IMR-90 (cell line): ENCODE measurements around the gene SEC31B. TPM values are rescaled to one million over a fixed set of nuclear protein-coding genes. Genes with fewer than 3 reads are reported as not detected.

Source experiments
- ATAC-seq: fragments of 200-7000 bp; cut with Tn5 transposase; 2 replicates; pipeline ENCODE4 v1.9.1; 2020; ENCODE audit warnings: low read depth, mild to moderate bottlenecking, moderate library complexity
- BruUV-seq: library from RNA; stranded (reverse); fragments of 400-500 nt; replicated peaks from 2 replicates; lab custom pipeline; 2021; lab: Mats Ljungman, UMichigan
- CTCF ChIA-PET: fragments of 300-600 bp; formaldehyde crosslinking; extraction: SDS; loops from one replicate; lab custom pipeline; 2021; ENCODE audit warnings: antibody characterized with exemption; lab: Yijun Ruan, JAX
- POLR2A ChIA-PET: fragments of 300-600 bp; sonication (Branson Sonifier 250); formaldehyde crosslinking; loops from one replicate; lab custom pipeline; 2022; ENCODE audit warnings: antibody characterized with exemption; ENCODE audit not compliant: unreplicated experiment; lab: Charles Lee
- DNase-seq: peaks from one replicate; pipeline ENCODE4 v3.0.0; 2013
- H2AFZ ChIP-seq: replicated peaks from 2 replicates; pipeline ENCODE3; 2013; ENCODE audit warnings: low read length, mild to moderate bottlenecking; ENCODE audit not compliant: poor library complexity
- H2AK5ac ChIP-seq: 2 replicates; pipeline ENCODE4 v1.6.1; 2013; ENCODE audit warnings: low read depth, low read length, inconsistent platforms
- H2AK9ac ChIP-seq: replicated peaks from 2 replicates; pipeline ENCODE3; 2013; ENCODE audit warnings: mild to moderate bottlenecking, low read depth, low read length, moderate library complexity; ENCODE audit not compliant: poor library complexity
- H2BK120ac ChIP-seq: 2 replicates; pipeline ENCODE4 v1.6.1; 2013; ENCODE audit warnings: low read depth, low read length, inconsistent platforms
- H2BK15ac ChIP-seq: 3 replicates; pipeline ENCODE4 v1.6.1; 2013; ENCODE audit warnings: low read depth, low read length, inconsistent platforms
- H2BK20ac ChIP-seq: 2 replicates; pipeline ENCODE4 v1.6.1; 2013; ENCODE audit warnings: low read depth, mild to moderate bottlenecking, inconsistent platforms, low read length, moderate library complexity
- H2BK5ac ChIP-seq: 2 replicates; pipeline ENCODE4 v1.6.1; 2013; ENCODE audit warnings: mild to moderate bottlenecking, low read depth, low read length, inconsistent platforms; ENCODE audit not compliant: poor library complexity, severe bottlenecking
- H3K14ac ChIP-seq: replicated peaks from 2 replicates; pipeline ENCODE4 v1.6.1; 2013; ENCODE audit warnings: low read depth, low read length, inconsistent platforms
- H3K18ac ChIP-seq: 2 replicates; pipeline ENCODE4 v1.6.1; 2013; ENCODE audit warnings: low read depth, low read length, control low read depth
- H3K23ac ChIP-seq: 2 replicates; pipeline ENCODE4 v1.6.1; 2013; ENCODE audit warnings: low read depth, low read length, inconsistent platforms
- H3K27ac ChIP-seq: 2 replicates; pipeline ENCODE4 v1.5.1; 2013; ENCODE audit warnings: mild to moderate bottlenecking, control low read depth, low read length; ENCODE audit not compliant: insufficient read depth
- H3K27me3 ChIP-seq: 2 replicates; pipeline ENCODE4 v1.6.1; 2013; ENCODE audit warnings: low read length; ENCODE audit not compliant: control insufficient read depth, insufficient read depth
- H3K36me3 ChIP-seq: 2 replicates; pipeline ENCODE4 v1.6.1; 2013; ENCODE audit warnings: low read length, mixed read lengths; ENCODE audit not compliant: control insufficient read depth, insufficient read depth
- H3K4ac ChIP-seq: 2 replicates; pipeline ENCODE4 v1.6.1; 2013; ENCODE audit warnings: low read depth, low read length, inconsistent platforms
- H3K4me1 ChIP-seq: 2 replicates; pipeline ENCODE4 v1.6.1; 2013; ENCODE audit warnings: low read length, mixed read lengths; ENCODE audit not compliant: control insufficient read depth, insufficient read depth
- H3K4me2 ChIP-seq: 2 replicates; pipeline ENCODE4 v1.6.1; 2013; ENCODE audit warnings: low read depth, mild to moderate bottlenecking, control low read depth, low read length, moderate library complexity
- H3K4me3 ChIP-seq: 2 replicates; pipeline ENCODE4 v1.5.1; 2013; ENCODE audit warnings: low read depth, mild to moderate bottlenecking, control low read depth, low read length, moderate library complexity; ENCODE audit not compliant: insufficient read depth
- H3K56ac ChIP-seq: 2 replicates; pipeline ENCODE4 v1.6.1; 2013; ENCODE audit warnings: low read length, inconsistent platforms; ENCODE audit not compliant: insufficient read depth; ENCODE audit errors: extremely low read depth
- H3K79me1 ChIP-seq, 2 experiments: 2 replicates each; pipeline ENCODE4 v1.6.1; 2013; ENCODE audit warnings: low read length in 2 of 2, inconsistent platforms in 1 of 2, low read depth in 1 of 2
- H3K9ac ChIP-seq: 2 replicates; pipeline ENCODE4 v1.6.1; 2013; ENCODE audit warnings: low read depth, low read length, control low read depth
- H3K9me1 ChIP-seq: 2 replicates; pipeline ENCODE4 v1.6.1; 2013; ENCODE audit warnings: low read length, inconsistent platforms; ENCODE audit not compliant: insufficient read depth
- H3K9me3 ChIP-seq: 2 replicates; pipeline ENCODE4 v1.6.1; 2013; ENCODE audit warnings: low read length; ENCODE audit not compliant: control insufficient read depth, insufficient read depth
- H4K20me1 ChIP-seq: 2 replicates; pipeline ENCODE4 v1.6.1; 2013; ENCODE audit warnings: low read length, inconsistent platforms; ENCODE audit not compliant: insufficient read depth
- H4K5ac ChIP-seq: 2 replicates; pipeline ENCODE4 v1.6.1; 2013; ENCODE audit warnings: mild to moderate bottlenecking, low read depth, low read length, control low read depth
- H4K8ac ChIP-seq, 2 experiments: 2 replicates each; pipeline ENCODE4 v1.6.1; 2013; ENCODE audit warnings: low read depth in 2 of 2, low read length in 2 of 2, control low read depth in 1 of 2, inconsistent platforms in 1 of 2
- H4K91ac ChIP-seq: 2 replicates; pipeline ENCODE4 v1.6.1; 2013; ENCODE audit warnings: low read depth, low read length, inconsistent platforms; ENCODE audit not compliant: insufficient read depth
- CEBPB ChIP-seq: IDR thresholded peaks from 2 replicates; pipeline ENCODE4 v1.6.1; 2012; ENCODE audit warnings: low read depth, low read length, improper control_type of control experiment
- CHD1 ChIP-seq: IDR thresholded peaks from 2 replicates; pipeline ENCODE4 v1.6.1; 2012; ENCODE audit warnings: low read depth, low read length, improper control_type of control experiment
- CTCF ChIP-seq: conservative IDR thresholded peaks from 2 replicates; pipeline ENCODE4 v1.5.1; 2012; ENCODE audit warnings: mild to moderate bottlenecking, low read depth, low read length, improper control_type of control experiment
- MAZ ChIP-seq: IDR thresholded peaks from 2 replicates; pipeline ENCODE4 v1.6.1; 2012; ENCODE audit warnings: low read depth, mild to moderate bottlenecking, low read length, improper control_type of control experiment, moderate library complexity, borderline replicate concordance
- MXI1 ChIP-seq: IDR thresholded peaks from 2 replicates; pipeline ENCODE4 v1.6.1; 2012; ENCODE audit warnings: low read depth, mild to moderate bottlenecking, low read length, moderate library complexity, borderline replicate concordance
- NFE2L2 ChIP-seq: fragments of 150-350 bp; IDR thresholded peaks from 2 replicates; pipeline ENCODE4 v1.6.1; 2016; ENCODE audit warnings: low read depth, mild to moderate bottlenecking, low read length
- POLR2A ChIP-seq: IDR thresholded peaks from 2 replicates; pipeline ENCODE4 v1.6.1; 2012; ENCODE audit warnings: mild to moderate bottlenecking, low read depth, low read length
- RAD21 ChIP-seq: IDR thresholded peaks from 2 replicates; pipeline ENCODE4 v1.6.1; 2012; ENCODE audit warnings: low read length, improper control_type of control experiment
- SMC3 ChIP-seq: fragments of 150-350 bp; IDR thresholded peaks from 2 replicates; pipeline ENCODE4 v1.6.1; 2016; ENCODE audit warnings: low read depth, mild to moderate bottlenecking, antibody characterized with exemption, low read length, moderate library complexity
- WGBS, 2 experiments: methylation state at CpG; one replicate each; pipeline versions ENCODE4 v1.1.5 to v1.1.7; 2013; ENCODE audit warnings: missing lambda C conversion rate in 2 of 2; ENCODE audit not compliant: insufficient read length in 1 of 2; ENCODE audit errors: extremely low coverage in 2 of 2; 5-methylcytosine and 5-hydroxymethylcytosine counted together
- dilution Hi-C: fragments of 300-500 bp; cut with HindIII; formaldehyde crosslinking; loops from one replicate; pipeline ENCODE4 v1.14.3; 2018; ENCODE audit warnings: low sequenced_read_pairs; ENCODE audit not compliant: unreplicated experiment
- in situ Hi-C: fragments of 300-500 bp; cut with MboI; formaldehyde crosslinking; loops from 3 replicates; pipeline ENCODE4 v1.14.3; 2019; ENCODE audit warnings: low sequenced_read_pairs, inconsistent platforms, mixed read lengths
- intact Hi-C: fragments of 100-400 bp; cut with micrococcal nuclease; formaldehyde crosslinking; loops from 2 replicates; pipeline ENCODE4 v1.10.0; 2022
- polyA plus RNA-seq, 3 experiments: library from polyadenylated mRNA; depleted of rRNA; stranded (reverse); fragments of >200 nt; gene quantifications; 2 replicates each; pipeline ENCODE4 v1.2.3, GENCODE V29; 2012; ENCODE audit warnings: low replicate concordance in 1 of 3
- total RNA-seq: library from RNA; depleted of rRNA; stranded (reverse); fragments of >200 nt; gene quantifications from 2 replicates; pipeline ENCODE4 v1.2.3, GENCODE V29; 2012

Gene SEC31B
- total and polyA plus RNA-seq, 2 of the 4 experiments (the other 2 are of a cell fraction), result 1.3 to 8.1 TPM

GRCh38 chr10:100438674-100439315 lies 80.9 kb downstream of the SEC31B start:
- WGBS, 2 experiments, result no CpG with 5 or more reads among the region's 6 CpGs
- Histone ChIP-seq H3K18ac (no peak overlapping the region), H3K23ac (no peak overlapping the region), H2BK5ac (no peak overlapping the region), H3K9me3 (no peaks in the 10 kb centered on the region), H2AK5ac (no peak overlapping the region), H4K20me1 (no peaks in the 10 kb centered on the region), H3K9me1 (no peaks in the 10 kb centered on the region), H3K9ac (no peak overlapping the region), H2BK20ac (no peak overlapping the region), H3K36me3 (no peaks in the 10 kb centered on the region), H3K79me1 (no peaks in the 10 kb centered on the region), H4K5ac (no peak overlapping the region), H2BK120ac (no peak overlapping the region), H3K4me2 (no peak overlapping the region), H3K27ac (no peak overlapping the region), H2AK9ac (no peak overlapping the region), H2AFZ (peak overlapping the region; percentile 43), H3K56ac (no peak overlapping the region), H3K4me1 (no peaks in the 10 kb centered on the region), H2BK15ac (no peak overlapping the region), H3K4ac (no peak overlapping the region), H3K14ac (no peak overlapping the region), H3K27me3 (peaks cover 9% of the 10 kb centered on the region), H4K91ac (no peak overlapping the region), H4K8ac (no peak overlapping the region), H3K4me3 (no peak overlapping the region)
- ATAC-seq (no peak), DNase-seq (no peak)
- BruUV-seq, result no TSS peak
- ChIA-PET CTCF (interaction anchor here (1.3 kb wide), 1 partner anchor 97 kb away, joined by 5 read pairs; no protein-coding TSS in a partner anchor), POLR2A (no interaction called here)
- dilution Hi-C loops, result no loop called here
- intact Hi-C loops, result no loop called here
- in situ Hi-C loops, result loop anchor here (10.0 kb wide), 1 partner anchor 134 kb away; no protein-coding TSS in a partner anchor
- no peak for TF ChIP-seq CTCF
- no peak for TF ChIP-seq POLR2A
- TF ChIP-seq MXI1, result no peak
- no peak for TF ChIP-seq CHD1
- TF ChIP-seq NFE2L2, result no peak
- no peak for TF ChIP-seq SMC3
- no peak for TF ChIP-seq CEBPB
- TF ChIP-seq RAD21, result no peak
- no peak for TF ChIP-seq MAZ
